ENCODE measurements around the gene PRR9.
"Not testable (repeated sequence)": the region's sequence is repeated elsewhere in the genome, so short reads cannot be mapped to it uniquely, and the experiment has no call there.

Gene PRR9

GRCh38 chr1:153202006-153202405 lies 15.4 kb upstream of the PRR9 start:
- Histone ChIP-seq H3K36me3 (ENCODE audit: control insufficient read depth in 2 of 2, insufficient read depth in 2 of 2, low read length in 2 of 2) (no peaks in the 10 kb centered on the region), H3K9ac (ENCODE audit: low read depth in 1 of 2, low read length in 2 of 2) (no peak overlapping the region), H3K27me3 (ENCODE audit: control insufficient read depth in 2 of 2, insufficient read depth in 2 of 2, low read length in 2 of 2) (no peaks in the 10 kb centered on the region), H3K27ac (ENCODE audit: low read depth in 2 of 2, low read length in 2 of 2) (no peak overlapping the region), H3K9me3 (ENCODE audit: control insufficient read depth in 2 of 2, low read length in 2 of 2) (no peaks in the 10 kb centered on the region), H3K4me3 (ENCODE audit: low read length in 2 of 2) (no peak overlapping the region), H3K4me1 (ENCODE audit: control insufficient read depth in 2 of 2, insufficient read depth in 2 of 2, low read length in 2 of 2) (no peaks in the 10 kb centered on the region)

GRCh38 chr1:153203130-153203529 lies 14.3 kb upstream of the PRR9 start, which contains the start of gene LELP1:
TSS of gene LELP1 (plus strand) at chr1:153203430. CDS start at chr1:153204708, 1,278 bp downstream.
- no peaks in the 10 kb centered on the region for H3K4me1 ChIP-seq (ENCODE audit: control insufficient read depth in 2 of 2, insufficient read depth in 2 of 2, low read length in 2 of 2)
- no peaks in the 10 kb centered on the region for H3K27me3 ChIP-seq (ENCODE audit: control insufficient read depth in 2 of 2, insufficient read depth in 2 of 2, low read length in 2 of 2)
- H3K9me3 ChIP-seq (ENCODE audit: control insufficient read depth in 2 of 2, low read length in 2 of 2) = no peaks in the 10 kb centered on the region
- H3K36me3 ChIP-seq (ENCODE audit: control insufficient read depth in 2 of 2, insufficient read depth in 2 of 2, low read length in 2 of 2) = no peaks in the 10 kb centered on the region
- no peak within 1 kb of the TSS for H3K27ac ChIP-seq (ENCODE audit: low read depth in 2 of 2, low read length in 2 of 2)
- no peak within 1 kb of the TSS for H3K4me3 ChIP-seq (ENCODE audit: low read length in 2 of 2)
- H3K9ac ChIP-seq (ENCODE audit: low read depth in 1 of 2, low read length in 2 of 2) = no peak within 1 kb of the TSS

- H3K27me3 ChIP-seq (ENCODE audit: control insufficient read depth in 2 of 2, insufficient read depth in 2 of 2, low read length in 2 of 2) = peaks cover 0 to 4% of the 10 kb centered on the region in 2 donors
- H3K9ac ChIP-seq (ENCODE audit: low read depth in 1 of 2, low read length in 2 of 2) = no peak overlapping the region
- no peak overlapping the region for H3K4me3 ChIP-seq (ENCODE audit: low read length in 2 of 2)
- H3K9me3 ChIP-seq (ENCODE audit: control insufficient read depth in 2 of 2, low read length in 2 of 2) = no peaks in the 10 kb centered on the region
- no peaks in the 10 kb centered on the region for H3K36me3 ChIP-seq (ENCODE audit: control insufficient read depth in 2 of 2, insufficient read depth in 2 of 2, low read length in 2 of 2)
- no peak overlapping the region for H3K27ac ChIP-seq (ENCODE audit: low read depth in 2 of 2, low read length in 2 of 2)
- H3K4me1 ChIP-seq (ENCODE audit: control insufficient read depth in 2 of 2, insufficient read depth in 2 of 2, low read length in 2 of 2) = no peaks in the 10 kb centered on the region
These were observed 10.8 kb upstream of the PRR9 start for GRCh38 chr1:153206631-153207030.

GRCh38 chr1:153210206-153210605 lies 7.2 kb upstream of the PRR9 start:
- Histone ChIP-seq H3K4me1 (ENCODE audit: control insufficient read depth in 2 of 2, insufficient read depth in 2 of 2, low read length in 2 of 2) (no peaks in the 10 kb centered on the region), H3K27me3 (ENCODE audit: control insufficient read depth in 2 of 2, insufficient read depth in 2 of 2, low read length in 2 of 2) (peaks cover 0 to 4% of the 10 kb centered on the region in 2 donors), H3K4me3 (ENCODE audit: low read length in 2 of 2) (no peak overlapping the region), H3K9ac (ENCODE audit: low read depth in 1 of 2, low read length in 2 of 2) (no peak overlapping the region), H3K27ac (ENCODE audit: low read depth in 2 of 2, low read length in 2 of 2) (no peak overlapping the region), H3K36me3 (ENCODE audit: control insufficient read depth in 2 of 2, insufficient read depth in 2 of 2, low read length in 2 of 2) (no peaks in the 10 kb centered on the region), H3K9me3 (ENCODE audit: control insufficient read depth in 2 of 2, low read length in 2 of 2) (no peaks in the 10 kb centered on the region)

GRCh38 chr1:153212201-153212600 lies 5.2 kb upstream of the PRR9 start:
- Histone ChIP-seq H3K9me3 (ENCODE audit: control insufficient read depth in 2 of 2, low read length in 2 of 2) (no peaks in the 10 kb centered on the region), H3K27me3 (ENCODE audit: control insufficient read depth in 2 of 2, insufficient read depth in 2 of 2, low read length in 2 of 2) (peaks cover 0 to 4% of the 10 kb centered on the region in 2 donors), H3K27ac (ENCODE audit: low read depth in 2 of 2, low read length in 2 of 2) (no peak overlapping the region), H3K9ac (ENCODE audit: low read depth in 1 of 2, low read length in 2 of 2) (no peak overlapping the region), H3K4me1 (ENCODE audit: control insufficient read depth in 2 of 2, insufficient read depth in 2 of 2, low read length in 2 of 2) (no peaks in the 10 kb centered on the region), H3K4me3 (ENCODE audit: low read length in 2 of 2) (no peak overlapping the region), H3K36me3 (ENCODE audit: control insufficient read depth in 2 of 2, insufficient read depth in 2 of 2, low read length in 2 of 2) (no peaks in the 10 kb centered on the region)

- Histone ChIP-seq H3K9ac (ENCODE audit: low read depth in 1 of 2, low read length in 2 of 2) (no peak overlapping the region), H3K4me3 (ENCODE audit: low read length in 2 of 2) (no peak overlapping the region), H3K27me3 (ENCODE audit: control insufficient read depth in 2 of 2, insufficient read depth in 2 of 2, low read length in 2 of 2) (peaks cover 4% of the 10 kb centered on the region in 2 donors), H3K27ac (ENCODE audit: low read depth in 2 of 2, low read length in 2 of 2) (no peak overlapping the region), H3K36me3 (ENCODE audit: control insufficient read depth in 2 of 2, insufficient read depth in 2 of 2, low read length in 2 of 2) (no peaks in the 10 kb centered on the region), H3K9me3 (ENCODE audit: control insufficient read depth in 2 of 2, low read length in 2 of 2) (no peaks in the 10 kb centered on the region), H3K4me1 (ENCODE audit: control insufficient read depth in 2 of 2, insufficient read depth in 2 of 2, low read length in 2 of 2) (no peaks in the 10 kb centered on the region)
These were observed 3.9 kb upstream of the PRR9 start for GRCh38 chr1:153213519-153213918.

- no peaks in the 10 kb centered on the region for H3K4me1 ChIP-seq (ENCODE audit: control insufficient read depth in 2 of 2, insufficient read depth in 2 of 2, low read length in 2 of 2)
- H3K9me3 ChIP-seq (ENCODE audit: control insufficient read depth in 2 of 2, low read length in 2 of 2) = no peaks in the 10 kb centered on the region
- H3K27me3 ChIP-seq (ENCODE audit: control insufficient read depth in 2 of 2, insufficient read depth in 2 of 2, low read length in 2 of 2) = peaks cover 0 to 5% of the 10 kb centered on the region in 2 donors
- no peak overlapping the region for H3K9ac ChIP-seq (ENCODE audit: low read depth in 1 of 2, low read length in 2 of 2)
- no peak overlapping the region for H3K4me3 ChIP-seq (ENCODE audit: low read length in 2 of 2)
- H3K27ac ChIP-seq (ENCODE audit: low read depth in 2 of 2, low read length in 2 of 2) = no peak overlapping the region
- H3K36me3 ChIP-seq (ENCODE audit: control insufficient read depth in 2 of 2, insufficient read depth in 2 of 2, low read length in 2 of 2) = no peaks in the 10 kb centered on the region
These were observed 496 bp downstream of the PRR9 start for GRCh38 chr1:153217744-153218416.

GRCh38 chr1:153220606-153221303 lies 3.4 kb downstream of the PRR9 start:
- Histone ChIP-seq H3K4me3 (ENCODE audit: low read length in 2 of 2) (no peak overlapping the region), H3K9me3 (ENCODE audit: control insufficient read depth in 2 of 2, low read length in 2 of 2) (no peaks in the 10 kb centered on the region), H3K36me3 (ENCODE audit: control insufficient read depth in 2 of 2, insufficient read depth in 2 of 2, low read length in 2 of 2) (no peaks in the 10 kb centered on the region), H3K27ac (ENCODE audit: low read depth in 2 of 2, low read length in 2 of 2) (no peak overlapping the region), H3K9ac (ENCODE audit: low read depth in 1 of 2, low read length in 2 of 2) (no peak overlapping the region), H3K4me1 (ENCODE audit: control insufficient read depth in 2 of 2, insufficient read depth in 2 of 2, low read length in 2 of 2) (no peaks in the 10 kb centered on the region), H3K27me3 (ENCODE audit: control insufficient read depth in 2 of 2, insufficient read depth in 2 of 2, low read length in 2 of 2) (peaks cover 3 to 5% of the 10 kb centered on the region in 2 donors)

GRCh38 chr1:153223040-153223891 lies 5.9 kb downstream of the PRR9 start:
- H3K4me1 ChIP-seq (ENCODE audit: control insufficient read depth in 2 of 2, insufficient read depth in 2 of 2, low read length in 2 of 2); H3K4me3 ChIP-seq (ENCODE audit: low read length in 2 of 2); H3K36me3 ChIP-seq (ENCODE audit: control insufficient read depth in 2 of 2, insufficient read depth in 2 of 2, low read length in 2 of 2); H3K9ac ChIP-seq (ENCODE audit: low read depth in 1 of 2, low read length in 2 of 2); H3K9me3 ChIP-seq (ENCODE audit: control insufficient read depth in 2 of 2, low read length in 2 of 2); H3K27ac ChIP-seq (ENCODE audit: low read depth in 2 of 2, low read length in 2 of 2); H3K27me3 ChIP-seq (ENCODE audit: control insufficient read depth in 2 of 2, insufficient read depth in 2 of 2, low read length in 2 of 2): not testable (repeated sequence)

GRCh38 chr1:153227810-153228209 lies 10.4 kb downstream of the PRR9 start:
- no peak overlapping the region for H3K4me3 ChIP-seq (ENCODE audit: low read length in 2 of 2)
- no peaks in the 10 kb centered on the region for H3K36me3 ChIP-seq (ENCODE audit: control insufficient read depth in 2 of 2, insufficient read depth in 2 of 2, low read length in 2 of 2)
- H3K9me3 ChIP-seq (ENCODE audit: control insufficient read depth in 2 of 2, low read length in 2 of 2) = no peaks in the 10 kb centered on the region
- H3K4me1 ChIP-seq (ENCODE audit: control insufficient read depth in 2 of 2, insufficient read depth in 2 of 2, low read length in 2 of 2) = peaks cover 0 to 8% of the 10 kb centered on the region in 2 donors
- H3K9ac ChIP-seq (ENCODE audit: low read depth in 1 of 2, low read length in 2 of 2) = no peak overlapping the region
- H3K27ac ChIP-seq (ENCODE audit: low read depth in 2 of 2, low read length in 2 of 2) = no peak overlapping the region
- H3K27me3 ChIP-seq (ENCODE audit: control insufficient read depth in 2 of 2, insufficient read depth in 2 of 2, low read length in 2 of 2) = peaks cover 2 to 3% of the 10 kb centered on the region in 2 donors
